Peyer's patch (tissue), 4 donors: Measurements from ENCODE around the gene PPP2R1B.

Experiments used
- CTCF ChIP-seq, 6 experiments: fragments of 450-650 bp in 4 of 6; fragments of 200-600 bp in 2 of 6; sonication (generic) in 1 of 6; IDR thresholded peaks; one replicate each; pipeline ENCODE4 v1.5.1; 2017 to 2019; ENCODE audit warnings: antibody characterized with exemption in 6 of 6, mild to moderate bottlenecking in 3 of 6, moderate library complexity in 1 of 6
- POLR2A ChIP-seq, 2 donors: fragments of 450-650 bp; IDR thresholded peaks; one replicate each; pipeline ENCODE4 v1.5.1; 2017; ENCODE audit warnings: antibody characterized with exemption in 2 of 2, mild to moderate bottlenecking in 2 of 2, moderate library complexity in 2 of 2

DNA sequence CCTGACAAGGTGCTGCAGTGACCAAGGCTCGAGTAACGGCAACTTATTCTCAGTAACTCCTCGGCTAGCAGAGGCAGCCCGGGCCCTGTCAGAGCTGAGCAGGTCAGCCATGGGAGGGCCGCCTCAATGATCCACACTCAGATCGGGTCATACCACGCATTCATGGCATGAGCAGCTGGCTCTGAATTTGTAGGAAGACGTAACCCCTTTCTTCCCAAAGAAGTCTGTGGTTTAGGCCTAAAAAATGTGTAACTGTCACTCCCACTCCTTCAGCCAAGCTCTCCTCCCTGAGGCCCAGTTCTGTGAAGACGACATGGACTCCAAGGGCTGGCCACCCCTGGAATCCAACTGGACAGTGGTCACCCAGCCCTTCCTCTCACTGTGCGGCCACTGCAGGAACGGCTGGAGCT is 30.0 kb downstream of the PPP2R1B start:
- TF ChIP-seq CTCF (IDR thresholded peaks at IDR 0.05) (no peak), POLR2A (IDR thresholded peaks at IDR 0.05) (no peak)
